SK-N-SH (cell line): ENCODE measurements around the gene VTCN1. TPM values are rescaled to one million over a fixed set of nuclear protein-coding genes. Genes with fewer than 3 reads are reported as not detected.

ENCODE experiments used
- CTCF ChIA-PET: fragments of 300-600, 350-600 bp; formaldehyde crosslinking; extraction: SDS; loops from one replicate; lab custom pipeline; 2021; lab: Yijun Ruan, JAX
- POLR2A ChIA-PET: fragments of 350-600 bp; sonication (Branson Sonifier 250); formaldehyde crosslinking; extraction: SDS; loops from one replicate; lab custom pipeline; 2020; ENCODE audit warnings: antibody characterized with exemption, inconsistent platforms; lab: Yijun Ruan, JAX
- DNase-seq: peaks from one replicate; pipeline ENCODE4 v3.0.0; 2012
- H2AFZ ChIP-seq: fragments of 200-600 bp; sonication (generic); 2 replicates; pipeline ENCODE4 v1.8.1; 2016; ENCODE audit warnings: antibody characterized with exemption, mild to moderate bottlenecking, low read depth
- H3F3A ChIP-seq: fragments of 200-600 bp; sonication (generic); replicated peaks from 2 replicates; pipeline ENCODE3; 2016; ENCODE audit warnings: antibody characterized with exemption, mild to moderate bottlenecking; ENCODE audit not compliant: insufficient read depth
- H3K27ac ChIP-seq, 2 experiments: fragments of 200-500 bp in 1 of 2; fragments of 200-600 bp in 1 of 2; sonication (Bioruptor generic) in 1 of 2; sonication (generic), shearing (Covaris generic) in 1 of 2; 2 replicates each; pipeline versions ENCODE4 v1.5.1 to v1.6.1; 2014 to 2016; ENCODE audit warnings: low read depth in 2 of 2, inconsistent platforms in 1 of 2, low read length in 1 of 2, mild to moderate bottlenecking in 1 of 2, mixed read lengths in 1 of 2
- H3K27me3 ChIP-seq: fragments of 200-600 bp; sonication (generic), shearing (Covaris generic); 2 replicates; pipeline ENCODE4 v1.6.1; 2016; ENCODE audit warnings: mixed run types; ENCODE audit not compliant: insufficient read depth
- H3K36me3 ChIP-seq, 2 experiments: fragments of 200-500 bp in 1 of 2; fragments of 200-600 bp in 1 of 2; sonication (Bioruptor generic) in 1 of 2; sonication (generic) in 1 of 2; replicated peaks in 1 of 2; 2 replicates each; pipeline versions ENCODE3 to v1.5.1; 2014 to 2016; ENCODE audit warnings: low read length in 1 of 2, mild to moderate bottlenecking in 1 of 2; ENCODE audit not compliant: insufficient read depth in 2 of 2, control insufficient read depth in 1 of 2
- H3K4me1 ChIP-seq, 2 experiments: fragments of 200-500 bp in 1 of 2; fragments of 200-600 bp in 1 of 2; sonication (Bioruptor generic) in 1 of 2; sonication (generic), shearing (Covaris generic) in 1 of 2; 2 replicates each; pipeline versions ENCODE4 v1.5.1 to v1.6.1; 2014 to 2016; ENCODE audit warnings: low read depth in 1 of 2, low read length in 1 of 2, mixed run types in 1 of 2; ENCODE audit not compliant: insufficient read depth in 2 of 2, control insufficient read depth in 1 of 2
- H3K4me2 ChIP-seq: fragments of 200-600 bp; sonication (generic), shearing (Covaris generic); 2 replicates; pipeline ENCODE4 v1.6.1; 2017; ENCODE audit warnings: mixed run types
- H3K4me3 ChIP-seq, 2 experiments: fragments of 200-500 bp in 1 of 2; fragments of 200-600 bp in 1 of 2; sonication (Bioruptor generic) in 1 of 2; sonication (generic), shearing (Covaris generic) in 1 of 2; 2 replicates each; pipeline versions ENCODE4 v1.5.1 to v1.8.1; 2014 to 2016; ENCODE audit warnings: low read depth in 2 of 2, inconsistent platforms in 1 of 2, low read length in 1 of 2, mild to moderate bottlenecking in 1 of 2, mixed read lengths in 1 of 2, moderate library complexity in 1 of 2
- H3K79me2 ChIP-seq: fragments of 200-600 bp; sonication (generic); 2 replicates; pipeline ENCODE4 v1.8.1; 2017; ENCODE audit warnings: mild to moderate bottlenecking; ENCODE audit not compliant: insufficient read depth
- H3K9ac ChIP-seq: fragments of 200-600 bp; sonication (generic); 2 replicates; pipeline ENCODE4 v1.6.1; 2017; ENCODE audit warnings: mixed run types
- H3K9me2 ChIP-seq: fragments of 200-600 bp; sonication (generic); 2 replicates; pipeline ENCODE4 v1.6.1; 2017; ENCODE audit warnings: mixed run types
- H3K9me3 ChIP-seq: fragments of 200-600 bp; sonication (generic); 2 replicates; pipeline ENCODE4 v1.6.1; 2017; ENCODE audit warnings: mixed run types, mild to moderate bottlenecking, moderate library complexity
- H4K20me1 ChIP-seq: fragments of 200-600 bp; sonication (generic); 2 replicates; pipeline ENCODE4 v1.6.1; 2017; ENCODE audit warnings: mild to moderate bottlenecking, mixed run types; ENCODE audit not compliant: insufficient read depth
- CHD2 ChIP-seq: fragments of 150-350 bp; IDR thresholded peaks from 2 replicates; pipeline ENCODE4 v1.6.1; 2018; ENCODE audit warnings: low read length; ENCODE audit not compliant: partially characterized antibody
- CTCF ChIP-seq: fragments of 200-600 bp; sonication (generic); IDR thresholded peaks from 2 replicates; pipeline ENCODE4 v1.6.1; 2017; ENCODE audit warnings: antibody characterized with exemption, mild to moderate bottlenecking, moderate library complexity
- EZH2phosphoT487 ChIP-seq: fragments of 200-600 bp; sonication (generic); IDR thresholded peaks from 2 replicates; pipeline ENCODE4 v1.6.1; 2017; ENCODE audit warnings: low read depth, mixed run types, mild to moderate bottlenecking, antibody characterized with exemption, moderate library complexity, borderline replicate concordance
- FOSL2 ChIP-seq: IDR thresholded peaks from 2 replicates; pipeline ENCODE4 v1.4.0; 2012; ENCODE audit warnings: low read depth, mild to moderate bottlenecking, moderate library complexity, borderline replicate concordance
- GABPA ChIP-seq: IDR thresholded peaks from 2 replicates; pipeline ENCODE4 v1.4.0; 2012; ENCODE audit warnings: low read depth, mild to moderate bottlenecking
- GATA2 ChIP-seq: sonication (generic); formaldehyde crosslinking; IDR thresholded peaks from 2 replicates; pipeline ENCODE4 v1.5.0; 2020; ENCODE audit warnings: mild to moderate bottlenecking, missing genetic modification reagents
- MEF2A ChIP-seq: IDR thresholded peaks from 2 replicates; pipeline ENCODE4 v1.4.0; 2012; ENCODE audit warnings: low read depth, borderline replicate concordance
- MXI1 ChIP-seq: IDR thresholded peaks from 2 replicates; pipeline ENCODE4 v1.6.1; 2012; ENCODE audit warnings: mild to moderate bottlenecking, low read depth, low read length, improper control_type of control experiment
- RAD21 ChIP-seq: IDR thresholded peaks from 2 replicates; pipeline ENCODE4 v1.6.1; 2012; ENCODE audit warnings: mild to moderate bottlenecking, low read length
- RCOR1 ChIP-seq: fragments of 150-350 bp; IDR thresholded peaks from 2 replicates; pipeline ENCODE4 v1.6.1; 2017; ENCODE audit warnings: antibody characterized with exemption, low read length
- RXRA ChIP-seq: IDR thresholded peaks from 2 replicates; pipeline ENCODE4 v1.4.0; 2012; ENCODE audit warnings: low read depth, mild to moderate bottlenecking, borderline replicate concordance
- SMC3 ChIP-seq: IDR thresholded peaks from 2 replicates; pipeline ENCODE4 v1.6.1; 2012; ENCODE audit warnings: low read depth, low read length, improper control_type of control experiment
- TCF12 ChIP-seq: IDR thresholded peaks from 2 replicates; pipeline ENCODE4 v1.4.0; 2012
- TEAD4 ChIP-seq: IDR thresholded peaks from 2 replicates; pipeline ENCODE4 v1.4.0; 2012; ENCODE audit warnings: mild to moderate bottlenecking, borderline replicate concordance; ENCODE audit not compliant: insufficient read depth
- USF1 ChIP-seq: IDR thresholded peaks from 2 replicates; pipeline ENCODE4 v1.4.0; 2012; ENCODE audit warnings: low read depth, borderline replicate concordance
- YY1 ChIP-seq: IDR thresholded peaks from 2 replicates; pipeline ENCODE4 v1.4.0; 2012; ENCODE audit warnings: low read depth, mild to moderate bottlenecking
- WGBS: methylation state at CpG from one replicate; pipeline ENCODE4 v1.1.6; 2017; ENCODE audit warnings: low lambda C conversion rate; 5-methylcytosine and 5-hydroxymethylcytosine counted together
- polyA plus RNA-seq, 3 experiments: library from polyadenylated mRNA; depleted of rRNA; stranded (reverse); fragments of >200 nt; gene quantifications; 2 replicates each; pipeline ENCODE4 v1.2.3, GENCODE V29; 2012
- TF ChIP-seq, protein P1 (sequence below): fragments of 150-350 bp; IDR thresholded peaks from 2 replicates; pipeline ENCODE4 v1.6.1; 2016; ENCODE audit warnings: mild to moderate bottlenecking, low read depth, low read length
- TF ChIP-seq, protein P2 (sequence below): fragments of 150-350 bp; IDR thresholded peaks from 2 replicates; pipeline ENCODE4 v1.6.1; 2017; ENCODE audit warnings: antibody characterized with exemption, low read length, low read depth, borderline replicate concordance

Gene VTCN1
- polyA plus RNA-seq, 1 of the 3 experiments (the other 2 are of a cell fraction), result not detected

GRCh38 chr1:117240547-117240946 lies 29.8 kb upstream of the VTCN1 start:
- Histone ChIP-seq H3K36me3 (no peaks in the 10 kb centered on the region), H3K4me3 (no peak overlapping the region), H3K9ac (no peak overlapping the region), H3K9me2 (no peaks in the 10 kb centered on the region), H3K27me3 (peaks cover 4% of the 10 kb centered on the region; the same call in 1 of the 2 replicates), H3F3A (no peaks in the 10 kb centered on the region), H3K4me1 (no peaks in the 10 kb centered on the region), H4K20me1 (no peaks in the 10 kb centered on the region), H2AFZ (no peak overlapping the region), H3K9me3 (no peaks in the 10 kb centered on the region), H3K4me2 (no peak overlapping the region), H3K79me2 (no peaks in the 10 kb centered on the region), H3K27ac (no peak overlapping the region)
- WGBS, result 58% methylated on average over 4 of the region's 4 CpGs
- POLR2A ChIA-PET, result no interaction called here
- CTCF ChIA-PET, result no interaction called here
- DNase-seq, result no peak
- no peak for TF ChIP-seq TEAD4

GRCh38 chr1:117239467-117239866 lies 28.7 kb upstream of the VTCN1 start:
- Histone ChIP-seq H2AFZ (no peak overlapping the region), H3K9ac (no peak overlapping the region), H3K4me3 (no peak overlapping the region), H3F3A (no peaks in the 10 kb centered on the region), H3K4me1 (no peaks in the 10 kb centered on the region), H3K36me3 (no peaks in the 10 kb centered on the region), H3K4me2 (no peak overlapping the region), H3K27me3 (no peaks in the 10 kb centered on the region; the same call in 1 of the 2 replicates), H3K9me2 (no peaks in the 10 kb centered on the region), H3K9me3 (no peaks in the 10 kb centered on the region), H3K27ac (no peak overlapping the region), H3K79me2 (no peaks in the 10 kb centered on the region), H4K20me1 (no peaks in the 10 kb centered on the region)
- TF ChIP-seq RAD21 (no peak), RCOR1 (no peak), MEF2A (no peak), MXI1 (no peak), CTCF (no peak), GABPA (no peak), EZH2phosphoT487 (no peak), SMC3 (no peak), CHD2 (no peak), FOSL2 (no peak), RXRA (no peak), GATA2 (CRISPR knock-in tag) (no peak), YY1 (no peak), USF1 (no peak), TCF12 (no peak)
- TF ChIP-seq, protein P1, sequence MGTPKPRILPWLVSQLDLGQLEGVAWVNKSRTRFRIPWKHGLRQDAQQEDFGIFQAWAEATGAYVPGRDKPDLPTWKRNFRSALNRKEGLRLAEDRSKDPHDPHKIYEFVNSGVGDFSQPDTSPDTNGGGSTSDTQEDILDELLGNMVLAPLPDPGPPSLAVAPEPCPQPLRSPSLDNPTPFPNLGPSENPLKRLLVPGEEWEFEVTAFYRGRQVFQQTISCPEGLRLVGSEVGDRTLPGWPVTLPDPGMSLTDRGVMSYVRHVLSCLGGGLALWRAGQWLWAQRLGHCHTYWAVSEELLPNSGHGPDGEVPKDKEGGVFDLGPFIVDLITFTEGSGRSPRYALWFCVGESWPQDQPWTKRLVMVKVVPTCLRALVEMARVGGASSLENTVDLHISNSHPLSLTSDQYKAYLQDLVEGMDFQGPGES, result no peak
- TF ChIP-seq, protein P2, sequence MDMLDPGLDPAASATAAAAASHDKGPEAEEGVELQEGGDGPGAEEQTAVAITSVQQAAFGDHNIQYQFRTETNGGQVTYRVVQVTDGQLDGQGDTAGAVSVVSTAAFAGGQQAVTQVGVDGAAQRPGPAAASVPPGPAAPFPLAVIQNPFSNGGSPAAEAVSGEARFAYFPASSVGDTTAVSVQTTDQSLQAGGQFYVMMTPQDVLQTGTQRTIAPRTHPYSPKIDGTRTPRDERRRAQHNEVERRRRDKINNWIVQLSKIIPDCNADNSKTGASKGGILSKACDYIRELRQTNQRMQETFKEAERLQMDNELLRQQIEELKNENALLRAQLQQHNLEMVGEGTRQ, result no peak
- DNase-seq, result no peak
- ChIA-PET POLR2A (no interaction called here), CTCF (no interaction called here)
